Measurements from ENCODE around the gene SPSB1. TPM values are rescaled to one million over a fixed set of nuclear protein-coding genes. Genes with fewer than 3 reads are reported as not detected.
A peak's percentile ranks its signal among the peaks of the same experiment; 100 is the strongest.

The SPSB1 gene
- total RNA-seq, 1 donor: 23.2 TPM

DNA sequence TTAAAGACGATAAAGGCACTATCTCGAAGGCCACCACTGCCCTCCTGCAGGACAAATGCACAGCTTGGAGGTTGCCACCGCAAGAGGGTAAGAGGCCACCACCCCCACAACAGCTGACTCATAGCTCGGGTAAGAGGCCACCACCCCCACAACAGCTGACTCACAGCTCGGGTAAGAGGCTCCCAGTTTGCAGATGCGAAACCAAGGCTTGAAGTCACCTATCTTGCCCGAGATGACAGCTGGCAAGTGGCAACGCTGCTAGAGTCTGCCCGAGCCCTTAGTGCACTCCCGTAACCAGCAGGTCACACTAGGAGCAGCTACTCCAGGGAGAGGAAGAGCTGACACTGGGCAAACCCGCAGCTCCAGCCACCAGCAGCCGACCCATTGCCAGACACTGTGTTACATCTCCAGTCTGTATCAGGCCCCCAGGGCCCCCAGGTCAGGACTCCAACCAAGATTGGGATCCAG lies 17.1 kb upstream of the SPSB1 start:
- peaks cover 32% of the 10 kb centered on the region for H3K4me1 ChIP-seq (ENCODE audit: insufficient read depth, low read length)
- H4K20me1 ChIP-seq (ENCODE audit: insufficient read depth, low read length): no peaks in the 10 kb centered on the region
- no peaks in the 10 kb centered on the region for H3K9me3 ChIP-seq (ENCODE audit: low read depth, low read length)
- no peak overlapping the region for H2AFZ ChIP-seq (ENCODE audit: low read length)
- H3K27me3 ChIP-seq (ENCODE audit: insufficient read depth, low read length): no peaks in the 10 kb centered on the region
- DNase-seq (ENCODE audit: insufficient read length, low spot score, missing footprints): peak; percentile 98
- H3K36me3 ChIP-seq (ENCODE audit: insufficient read depth, low read length): no peaks in the 10 kb centered on the region
- peak overlapping the region; percentile 3 for H3K27ac ChIP-seq (ENCODE audit: low read depth, low read length)
- TF ChIP-seq CTCF (IDR thresholded peaks at IDR 0.05; ENCODE audit: extremely low read depth, low read depth, low read length): no peak
- peak overlapping the region; percentile 34 for H3K4me3 ChIP-seq (ENCODE audit: insufficient read depth, low read length)
- H3K4me2 ChIP-seq (ENCODE audit: insufficient read depth, low read length): peak overlapping the region; percentile 61
- no peaks in the 10 kb centered on the region for H3K79me2 ChIP-seq (ENCODE audit: insufficient read depth, low read length)

DNA sequence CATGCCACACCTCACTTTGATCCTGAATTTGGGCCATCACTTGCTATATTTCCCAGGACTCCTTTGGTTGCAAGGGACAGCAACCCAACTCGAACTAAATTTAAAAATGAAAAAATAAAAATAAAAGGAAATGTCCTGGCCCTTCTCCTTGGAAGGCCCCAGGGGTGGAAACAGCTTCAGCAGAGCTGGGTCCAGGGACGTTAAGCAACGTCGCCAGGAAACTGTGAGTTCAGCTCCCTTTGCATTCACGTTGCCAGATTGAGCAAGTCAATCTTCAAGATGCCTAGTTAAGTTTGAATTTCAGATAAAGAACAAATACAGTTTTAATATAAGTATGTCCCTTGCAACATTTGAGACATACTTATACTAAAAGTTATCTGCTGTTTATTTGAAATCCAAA lies 14.6 kb upstream of the SPSB1 start:
- Histone ChIP-seq H3K79me2 (ENCODE audit: insufficient read depth, low read length) (no peaks in the 10 kb centered on the region), H3K36me3 (ENCODE audit: insufficient read depth, low read length) (no peaks in the 10 kb centered on the region), H3K4me1 (ENCODE audit: insufficient read depth, low read length) (peaks cover 52% of the 10 kb centered on the region), H3K4me2 (ENCODE audit: insufficient read depth, low read length) (no peak overlapping the region), H3K27me3 (ENCODE audit: insufficient read depth, low read length) (no peaks in the 10 kb centered on the region), H3K9me3 (ENCODE audit: low read depth, low read length) (no peaks in the 10 kb centered on the region), H3K4me3 (ENCODE audit: insufficient read depth, low read length) (no peak overlapping the region), H4K20me1 (ENCODE audit: insufficient read depth, low read length) (no peaks in the 10 kb centered on the region), H3K27ac (ENCODE audit: low read depth, low read length) (no peak overlapping the region), H2AFZ (ENCODE audit: low read length) (no peak overlapping the region)
- peak; percentile 66 for DNase-seq (ENCODE audit: insufficient read length, low spot score, missing footprints)
- no peak for TF ChIP-seq CTCF (IDR thresholded peaks at IDR 0.05; ENCODE audit: extremely low read depth, low read depth, low read length)

DNA sequence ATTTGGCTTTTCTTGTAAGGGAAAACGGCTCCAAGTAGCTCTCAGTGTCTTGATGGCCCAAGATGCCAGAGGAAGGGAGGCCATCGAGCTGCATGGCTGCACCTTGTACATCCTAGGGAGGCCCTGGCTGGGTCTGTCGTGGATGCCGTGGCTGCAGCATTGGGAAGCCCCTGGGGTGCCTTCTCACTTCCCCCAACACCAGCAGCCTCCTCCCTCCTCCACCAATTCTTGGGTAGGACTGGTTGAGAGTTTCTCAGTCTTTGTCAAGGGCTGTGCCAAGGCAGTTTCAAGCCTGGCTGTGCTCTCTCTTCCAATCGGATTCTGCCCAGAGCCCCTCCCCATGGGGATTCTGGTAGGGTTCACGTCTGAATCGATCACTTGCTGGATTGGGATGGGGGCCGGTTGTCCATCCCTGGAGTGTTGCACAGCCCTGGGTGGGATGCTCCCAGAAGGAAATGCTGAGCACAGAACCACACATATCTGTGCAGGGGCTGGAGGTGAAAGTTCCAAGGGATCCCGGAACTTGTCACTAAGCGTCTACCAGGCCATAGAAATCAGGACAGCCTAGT lies 14.0 kb upstream of the SPSB1 start:
- Histone ChIP-seq H3K79me2 (ENCODE audit: insufficient read depth, low read length) (no peaks in the 10 kb centered on the region), H3K27me3 (ENCODE audit: insufficient read depth, low read length) (no peaks in the 10 kb centered on the region), H3K4me2 (ENCODE audit: insufficient read depth, low read length) (no peak overlapping the region), H3K4me3 (ENCODE audit: insufficient read depth, low read length) (no peak overlapping the region), H3K4me1 (ENCODE audit: insufficient read depth, low read length) (peaks cover 52% of the 10 kb centered on the region), H3K9me3 (ENCODE audit: low read depth, low read length) (no peaks in the 10 kb centered on the region), H3K27ac (ENCODE audit: low read depth, low read length) (peak overlapping the region; percentile 5), H2AFZ (ENCODE audit: low read length) (no peak overlapping the region), H3K36me3 (ENCODE audit: insufficient read depth, low read length) (no peaks in the 10 kb centered on the region), H4K20me1 (ENCODE audit: insufficient read depth, low read length) (no peaks in the 10 kb centered on the region)
- no peak for TF ChIP-seq CTCF (IDR thresholded peaks at IDR 0.05; ENCODE audit: extremely low read depth, low read depth, low read length)
- DNase-seq (ENCODE audit: insufficient read length, low spot score, missing footprints): peak; percentile 75

DNA sequence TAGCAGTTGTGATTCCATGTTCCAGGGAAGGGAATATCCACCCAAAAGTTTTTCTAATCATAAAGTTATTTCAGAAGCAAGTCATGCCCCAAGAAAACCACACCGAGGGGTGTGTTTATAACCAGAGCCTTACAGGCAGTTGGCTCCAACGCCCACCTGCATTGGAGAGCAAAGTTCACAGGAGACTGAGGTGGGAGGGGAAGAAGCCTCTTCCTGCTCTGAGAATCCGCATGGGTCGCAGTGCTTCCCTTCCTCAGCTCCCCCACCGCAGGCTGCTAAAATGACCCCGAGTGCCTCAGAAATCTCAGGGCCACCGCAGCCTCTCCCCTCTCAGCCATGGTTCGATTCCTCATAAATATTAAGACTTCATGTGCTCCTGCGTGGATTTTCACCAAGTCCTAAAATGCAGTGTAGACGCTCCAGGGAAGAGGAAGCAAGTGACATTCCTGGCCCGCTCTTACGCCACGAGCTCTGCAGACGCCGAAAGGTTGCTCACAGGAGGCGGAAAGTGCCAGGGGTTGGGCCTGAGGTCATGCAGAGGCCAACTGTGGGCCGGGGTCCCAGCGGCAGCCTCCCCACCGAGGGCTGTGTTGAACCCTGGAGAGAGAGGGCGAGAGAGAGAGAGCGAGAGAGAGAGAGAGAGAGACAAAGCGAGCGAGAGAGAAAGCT lies 13.4 kb upstream of the SPSB1 start:
- no peak for TF ChIP-seq CTCF (IDR thresholded peaks at IDR 0.05; ENCODE audit: extremely low read depth, low read depth, low read length)
- no peak overlapping the region for H2AFZ ChIP-seq (ENCODE audit: low read length)
- H3K9me3 ChIP-seq (ENCODE audit: low read depth, low read length): no peaks in the 10 kb centered on the region
- peak; percentile 93 for DNase-seq (ENCODE audit: insufficient read length, low spot score, missing footprints)
- no peak overlapping the region for H3K4me2 ChIP-seq (ENCODE audit: insufficient read depth, low read length)
- no peaks in the 10 kb centered on the region for H3K79me2 ChIP-seq (ENCODE audit: insufficient read depth, low read length)
- peak overlapping the region; percentile 26 for H3K27ac ChIP-seq (ENCODE audit: low read depth, low read length)
- no peaks in the 10 kb centered on the region for H3K36me3 ChIP-seq (ENCODE audit: insufficient read depth, low read length)
- H3K27me3 ChIP-seq (ENCODE audit: insufficient read depth, low read length): no peaks in the 10 kb centered on the region
- H3K4me3 ChIP-seq (ENCODE audit: insufficient read depth, low read length): no peak overlapping the region
- H4K20me1 ChIP-seq (ENCODE audit: insufficient read depth, low read length): no peaks in the 10 kb centered on the region
- H3K4me1 ChIP-seq (ENCODE audit: insufficient read depth, low read length): peaks cover 52% of the 10 kb centered on the region
